ENCODE measurements around the gene PPP1R3G. TPM values are rescaled to one million over a fixed set of nuclear protein-coding genes. Genes with fewer than 3 reads are reported as not detected.
A peak's percentile ranks its signal among the peaks of the same experiment; 100 is the strongest.

Gene PPP1R3G
- total and polyA plus RNA-seq, 2 donors (not counting 1 experiment from before 2014, with no cell fraction given) = 0.72 to 3.3 TPM

DNA sequence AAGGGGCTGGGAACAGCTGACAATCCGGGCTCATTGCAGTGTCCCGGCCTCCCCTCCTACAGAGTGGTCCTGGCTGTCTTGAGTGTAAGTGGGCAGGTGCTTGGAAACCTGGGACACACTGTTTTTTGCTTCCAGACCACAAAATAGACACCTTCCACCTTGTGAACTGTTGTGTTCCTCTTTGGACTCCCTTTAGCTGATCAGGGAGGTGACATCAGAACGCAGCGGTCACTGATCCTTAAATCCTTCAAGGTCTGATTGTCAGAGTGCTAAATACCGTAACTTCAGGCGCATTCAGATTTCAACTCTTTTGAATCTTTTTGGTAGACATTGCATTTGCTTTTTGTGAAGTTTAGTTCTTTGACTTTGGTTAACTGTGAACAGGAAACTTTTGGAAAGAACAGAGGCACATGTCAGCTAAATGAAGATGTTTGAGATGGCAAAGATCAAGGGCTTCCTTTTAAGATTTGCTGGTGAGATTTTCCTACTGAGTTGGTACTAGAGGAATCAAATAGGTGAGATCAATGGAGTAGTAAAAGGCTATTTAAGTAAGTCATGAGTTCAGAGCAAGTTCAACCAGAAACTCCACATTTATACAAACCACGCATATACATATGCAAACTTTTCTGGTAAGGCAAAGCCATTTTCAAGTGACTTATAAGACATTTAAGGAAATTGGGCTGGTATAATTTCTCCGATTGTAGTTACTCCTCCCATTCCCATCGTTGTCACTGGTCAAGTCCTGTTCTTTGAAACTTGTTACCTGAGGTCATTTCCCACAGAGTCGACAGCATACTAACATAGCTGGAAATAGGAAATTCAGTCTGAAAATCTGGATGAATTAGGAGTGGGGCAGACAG is 6.3 kb downstream of the PPP1R3G start:
- Histone ChIP-seq H4K20me1 (ENCODE audit: control insufficient read depth, extremely low read depth, insufficient read depth, low read length) (no peaks in the 10 kb centered on the region), H3K9me3 (ENCODE audit: control insufficient read depth, insufficient read depth, low read depth, low read length) (no peaks in the 10 kb centered on the region), H3K36me3 (ENCODE audit: control insufficient read depth, insufficient read depth, low read length) (no peaks in the 10 kb centered on the region), H3K79me2 (ENCODE audit: control insufficient read depth, insufficient read depth, low read length) (no peaks in the 10 kb centered on the region), H3K4me2 (ENCODE audit: extremely low read depth, insufficient read depth, low read length) (no peak overlapping the region), H3K9ac (ENCODE audit: insufficient read depth, low read length) (no peak overlapping the region), H3K27me3 (ENCODE audit: control insufficient read depth, insufficient read depth, low read length) (peaks cover 8% of the 10 kb centered on the region), H3K4me3 (replicated peaks in 1 of 4; ENCODE audit: control extremely low read depth in 1 of 4, insufficient read depth in 1 of 4, low read depth in 3 of 4, low read length in 4 of 4) (no peak overlapping the region), H2AFZ (ENCODE audit: low read length) (no peak overlapping the region), H3K4me1 (ENCODE audit: control insufficient read depth, extremely low read depth, insufficient read depth, low read length) (peaks cover 7% of the 10 kb centered on the region), H3K27ac (ENCODE audit: insufficient read depth, low read length) (no peak overlapping the region)
- TF ChIP-seq, protein P1, sequence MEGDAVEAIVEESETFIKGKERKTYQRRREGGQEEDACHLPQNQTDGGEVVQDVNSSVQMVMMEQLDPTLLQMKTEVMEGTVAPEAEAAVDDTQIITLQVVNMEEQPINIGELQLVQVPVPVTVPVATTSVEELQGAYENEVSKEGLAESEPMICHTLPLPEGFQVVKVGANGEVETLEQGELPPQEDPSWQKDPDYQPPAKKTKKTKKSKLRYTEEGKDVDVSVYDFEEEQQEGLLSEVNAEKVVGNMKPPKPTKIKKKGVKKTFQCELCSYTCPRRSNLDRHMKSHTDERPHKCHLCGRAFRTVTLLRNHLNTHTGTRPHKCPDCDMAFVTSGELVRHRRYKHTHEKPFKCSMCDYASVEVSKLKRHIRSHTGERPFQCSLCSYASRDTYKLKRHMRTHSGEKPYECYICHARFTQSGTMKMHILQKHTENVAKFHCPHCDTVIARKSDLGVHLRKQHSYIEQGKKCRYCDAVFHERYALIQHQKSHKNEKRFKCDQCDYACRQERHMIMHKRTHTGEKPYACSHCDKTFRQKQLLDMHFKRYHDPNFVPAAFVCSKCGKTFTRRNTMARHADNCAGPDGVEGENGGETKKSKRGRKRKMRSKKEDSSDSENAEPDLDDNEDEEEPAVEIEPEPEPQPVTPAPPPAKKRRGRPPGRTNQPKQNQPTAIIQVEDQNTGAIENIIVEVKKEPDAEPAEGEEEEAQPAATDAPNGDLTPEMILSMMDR (conservative IDR thresholded peaks at IDR 0.05 in 1 of 2, IDR thresholded peaks at IDR 0.05 in 1 of 2; ENCODE audit: low read depth in 1 of 2, low read length in 2 of 2) = no peak
- TF ChIP-seq EZH2 (IDR thresholded peaks at IDR 0.05; ENCODE audit: low read length, missing control alignments) = no peak
- no peak for DNase-seq (ENCODE audit: low read depth in 2 of 2)

- Histone ChIP-seq H3K27me3 (ENCODE audit: control insufficient read depth, insufficient read depth, low read length) (peaks cover 11% of the 10 kb centered on the region), H3K27ac (ENCODE audit: insufficient read depth, low read length) (no peak overlapping the region), H3K4me1 (ENCODE audit: control insufficient read depth, extremely low read depth, insufficient read depth, low read length) (peaks cover 7% of the 10 kb centered on the region), H4K20me1 (ENCODE audit: control insufficient read depth, extremely low read depth, insufficient read depth, low read length) (no peaks in the 10 kb centered on the region), H3K79me2 (ENCODE audit: control insufficient read depth, insufficient read depth, low read length) (no peaks in the 10 kb centered on the region), H2AFZ (ENCODE audit: low read length) (no peak overlapping the region), H3K36me3 (ENCODE audit: control insufficient read depth, insufficient read depth, low read length) (no peaks in the 10 kb centered on the region), H3K4me2 (ENCODE audit: extremely low read depth, insufficient read depth, low read length) (no peak overlapping the region), H3K9me3 (ENCODE audit: control insufficient read depth, insufficient read depth, low read depth, low read length) (no peaks in the 10 kb centered on the region), H3K9ac (ENCODE audit: insufficient read depth, low read length) (no peak overlapping the region), H3K4me3 (replicated peaks in 1 of 4; ENCODE audit: control extremely low read depth in 1 of 4, insufficient read depth in 1 of 4, low read depth in 3 of 4, low read length in 4 of 4) (no peak overlapping the region)
- DNase-seq (ENCODE audit: low read depth in 2 of 2) = peak in 1 of 2 donors; percentile 25
- no peak for TF ChIP-seq EZH2 (IDR thresholded peaks at IDR 0.05; ENCODE audit: low read length, missing control alignments)
- TF ChIP-seq, protein P1 (conservative IDR thresholded peaks at IDR 0.05 in 1 of 2, IDR thresholded peaks at IDR 0.05 in 1 of 2; ENCODE audit: low read depth in 1 of 2, low read length in 2 of 2) = no peak
Measured at GRCh38 chr6:5093231-5094015, 8.3 kb downstream of the PPP1R3G start.

DNA sequence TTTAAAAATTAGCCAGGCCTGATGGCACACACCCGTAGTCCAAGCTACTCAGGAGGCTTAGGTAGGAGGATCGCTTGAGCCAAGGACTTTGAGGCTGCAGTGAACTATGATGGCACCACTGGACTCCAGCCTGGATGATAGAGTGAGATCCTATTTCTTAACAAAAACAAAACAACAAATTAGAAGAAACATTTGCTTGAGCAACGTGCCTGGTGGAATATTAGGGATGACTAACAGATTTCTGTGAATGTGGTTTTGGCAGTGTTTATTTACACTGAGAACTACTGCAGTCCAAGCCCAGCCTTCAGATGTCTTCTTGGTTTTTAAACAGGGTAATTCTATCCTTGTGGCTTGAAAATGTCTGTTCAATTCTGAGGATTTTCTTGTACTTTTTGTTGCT is 9.2 kb downstream of the PPP1R3G start:
- H3K9me3 ChIP-seq (ENCODE audit: control insufficient read depth, insufficient read depth, low read depth, low read length) = no peaks in the 10 kb centered on the region
- no peak overlapping the region for H3K27ac ChIP-seq (ENCODE audit: insufficient read depth, low read length)
- peaks cover 11% of the 10 kb centered on the region for H3K27me3 ChIP-seq (ENCODE audit: control insufficient read depth, insufficient read depth, low read length)
- no peak overlapping the region for H3K4me3 ChIP-seq (replicated peaks in 1 of 4; ENCODE audit: control extremely low read depth in 1 of 4, insufficient read depth in 1 of 4, low read depth in 3 of 4, low read length in 4 of 4)
- H3K79me2 ChIP-seq (ENCODE audit: control insufficient read depth, insufficient read depth, low read length) = no peaks in the 10 kb centered on the region
- DNase-seq (ENCODE audit: low read depth in 2 of 2) = peak; percentile 97 to 98
- peak overlapping the region; percentile 54 for H3K4me2 ChIP-seq (ENCODE audit: extremely low read depth, insufficient read depth, low read length)
- H3K9ac ChIP-seq (ENCODE audit: insufficient read depth, low read length) = no peak overlapping the region
- TF ChIP-seq EZH2 (IDR thresholded peaks at IDR 0.05; ENCODE audit: low read length, missing control alignments) = no peak
- TF ChIP-seq, protein P1 (conservative IDR thresholded peaks at IDR 0.05 in 1 of 2, IDR thresholded peaks at IDR 0.05 in 1 of 2; ENCODE audit: low read depth in 1 of 2, low read length in 2 of 2) = no peak
- H2AFZ ChIP-seq (ENCODE audit: low read length) = no peak overlapping the region
- no peaks in the 10 kb centered on the region for H4K20me1 ChIP-seq (ENCODE audit: control insufficient read depth, extremely low read depth, insufficient read depth, low read length)
- H3K4me1 ChIP-seq (ENCODE audit: control insufficient read depth, extremely low read depth, insufficient read depth, low read length) = peaks cover 7% of the 10 kb centered on the region
- no peaks in the 10 kb centered on the region for H3K36me3 ChIP-seq (ENCODE audit: control insufficient read depth, insufficient read depth, low read length)

Measured in fibroblast of lung (primary cell).